B cell (primary cell): ENCODE data around the gene CORO1C. TPM values are rescaled to one million over a fixed set of nuclear protein-coding genes. Genes with fewer than 3 reads are reported as not detected.
A peak's percentile ranks its signal among the peaks of the same experiment; 100 is the strongest.

Experiments used
- ATAC-seq: fragments of 200-7000 bp; cut with Tn5 transposase; one replicate; pipeline ENCODE4 v1.10.0; 2021; ENCODE audit warnings: low read depth, mild to moderate bottlenecking, moderate number of reproducible peaks, moderate library complexity
- CTCF ChIA-PET: fragments of 350-600 bp; sonication (Branson Sonifier 250); formaldehyde crosslinking; loops from one replicate; lab custom pipeline; 2021; ENCODE audit warnings: antibody characterized with exemption, inconsistent platforms; lab: Charles Lee
- POLR2A ChIA-PET: fragments of 350-600 bp; sonication (Branson Sonifier 250); formaldehyde crosslinking; loops from one replicate; lab custom pipeline; 2021; ENCODE audit warnings: antibody characterized with exemption; lab: Charles Lee
- DNase-seq: peaks from one replicate; pipeline ENCODE4 v3.0.0; 2013
- H2AFZ ChIP-seq: 2 replicates; pipeline ENCODE4 v1.6.1; 2012; ENCODE audit warnings: mild to moderate bottlenecking, low read depth, low read length; ENCODE audit not compliant: insufficient read depth, poor library complexity, severe bottlenecking
- H3K27ac ChIP-seq, 2 donors: 1 replicate in 1 of 2; 2 replicates in 1 of 2; pipeline ENCODE4 v1.5.1; 2012 to 2013; ENCODE audit warnings: low read length in 2 of 2, mild to moderate bottlenecking in 2 of 2, moderate library complexity in 1 of 2
- H3K27me3 ChIP-seq, 4 experiments: fragments of 200-600 bp in 1 of 4; sonication (generic) in 1 of 4; replicated peaks in 1 of 4; 1 replicate in 2 of 4; 2 replicates in 2 of 4; pipeline versions ENCODE4 v1.6.1 to v1.7.0; 2013 to 2016; ENCODE audit warnings: low read length in 3 of 4, mild to moderate bottlenecking in 2 of 4, mixed read lengths in 1 of 4, moderate library complexity in 1 of 4; ENCODE audit not compliant: insufficient read depth in 4 of 4, control insufficient read depth in 3 of 4; ENCODE audit errors: control extremely low read depth in 1 of 4
- H3K36me3 ChIP-seq, 2 experiments: replicated peaks in 1 of 2; 1 replicate in 1 of 2; 2 replicates in 1 of 2; pipeline versions ENCODE4 v1.6.1 to v1.7.1; 2013; ENCODE audit warnings: low read length in 1 of 2; ENCODE audit not compliant: insufficient read depth in 2 of 2, control insufficient read depth in 1 of 2; ENCODE audit errors: control extremely low read depth in 1 of 2, extremely low read depth in 1 of 2
- H3K4me1 ChIP-seq, 2 donors: fragments of 200-600 bp in 1 of 2; sonication (generic) in 1 of 2; 1 replicate in 1 of 2; 2 replicates in 1 of 2; pipeline versions ENCODE4 v1.5.1 to v1.6.1; 2013 to 2017; ENCODE audit warnings: low read length in 2 of 2; ENCODE audit not compliant: control insufficient read depth in 2 of 2, insufficient read depth in 2 of 2
- H3K4me2 ChIP-seq: replicated peaks from 2 replicates; pipeline ENCODE3; 2012; ENCODE audit warnings: mild to moderate bottlenecking, low read depth, low read length; ENCODE audit not compliant: poor library complexity, severe bottlenecking
- H3K4me3 ChIP-seq, 5 experiments: fragments of 200-600 bp in 1 of 5; sonication (generic) in 1 of 5; 1 replicate in 3 of 5; 2 replicates in 2 of 5; pipeline versions ENCODE4 v1.5.1 to v1.7.0; 2011 to 2016; ENCODE audit warnings: low read length in 4 of 5, mild to moderate bottlenecking in 4 of 5, low read depth in 2 of 5, control low read depth in 1 of 5, moderate library complexity in 1 of 5; ENCODE audit not compliant: insufficient read depth in 1 of 5; ENCODE audit errors: control extremely low read depth in 1 of 5, extremely low read depth in 1 of 5
- H3K79me2 ChIP-seq: fragments of 200-600 bp; sonication (generic); one replicate; pipeline ENCODE4 v1.6.0; 2016; ENCODE audit warnings: low read length; ENCODE audit not compliant: control insufficient read depth, insufficient read depth
- H3K9ac ChIP-seq: fragments of 200-600 bp; sonication (generic); 2 replicates; pipeline ENCODE4 v1.6.1; 2017; ENCODE audit warnings: mild to moderate bottlenecking, low read length, moderate library complexity
- H3K9me3 ChIP-seq, 3 donors: one replicate each; pipeline versions ENCODE4 v1.6.1 to v1.7.1; 2013; ENCODE audit warnings: low read length in 2 of 3; ENCODE audit not compliant: control insufficient read depth in 2 of 3, insufficient read depth in 1 of 3; ENCODE audit errors: control extremely low read depth in 1 of 3
- H4K20me1 ChIP-seq: 2 replicates; pipeline ENCODE4 v1.6.0; 2012; ENCODE audit warnings: mild to moderate bottlenecking, low read length; ENCODE audit not compliant: insufficient read depth, control insufficient read depth, poor library complexity, severe bottlenecking
- H3K27ac Mint-ChIP-seq: one replicate; pipeline ENCODE4 v1.8.0; 2021; ENCODE audit warnings: mixed read lengths
- H3K27me3 Mint-ChIP-seq: one replicate; pipeline ENCODE4 v1.8.0; 2021; ENCODE audit warnings: mixed read lengths
- H3K4me1 Mint-ChIP-seq: one replicate; pipeline ENCODE4 v1.8.0; 2021; ENCODE audit warnings: mixed read lengths
- H3K4me3 Mint-ChIP-seq: one replicate; pipeline ENCODE4 v1.8.0; 2021; ENCODE audit warnings: mixed read lengths
- H3K9me3 Mint-ChIP-seq: one replicate; pipeline ENCODE4 v1.8.0; 2022; ENCODE audit warnings: mixed read lengths; ENCODE audit not compliant: insufficient read depth
- CTCF ChIP-seq: fragments of 200-600 bp; IDR thresholded peaks from one replicate; pipeline ENCODE4 v1.8.0; 2022; ENCODE audit warnings: antibody characterized with exemption, mild to moderate bottlenecking
- EZH2 ChIP-seq: IDR thresholded peaks from 2 replicates; pipeline ENCODE4 v1.6.1; 2012; ENCODE audit warnings: borderline replicate concordance, low read depth, mild to moderate bottlenecking, moderate library complexity, low read length; ENCODE audit not compliant: insufficient read depth, poor library complexity, severe bottlenecking
- WGBS: methylation state at CpG from one replicate; pipeline ENCODE4 v1.1.5; 2013; ENCODE audit warnings: missing lambda C conversion rate; ENCODE audit not compliant: insufficient coverage; 5-methylcytosine and 5-hydroxymethylcytosine counted together
- intact Hi-C: fragments of 100-400 bp; cut with micrococcal nuclease; formaldehyde crosslinking; loops from one replicate; pipeline ENCODE4 v1.10.0; 2022
- polyA plus RNA-seq: library from polyadenylated mRNA; depleted of rRNA; stranded (reverse); fragments of >200 nt; gene quantifications from 2 replicates; pipeline ENCODE4 v1.2.3, GENCODE V29; 2012
- total RNA-seq, 2 donors: library from RNA; stranded (reverse); fragments of 120-200 nt in 1 of 2; gene quantifications; 1 replicate in 1 of 2; 2 replicates in 1 of 2; pipeline versions ENCODE4 v1.2.3 to v1.2.4, GENCODE V29; 2013 to 2022

CORO1C gene
- total and polyA plus RNA-seq, 2 donors (not counting 1 experiment from before 2014, with no cell fraction given) = 19.2 to 68.0 TPM

DNA sequence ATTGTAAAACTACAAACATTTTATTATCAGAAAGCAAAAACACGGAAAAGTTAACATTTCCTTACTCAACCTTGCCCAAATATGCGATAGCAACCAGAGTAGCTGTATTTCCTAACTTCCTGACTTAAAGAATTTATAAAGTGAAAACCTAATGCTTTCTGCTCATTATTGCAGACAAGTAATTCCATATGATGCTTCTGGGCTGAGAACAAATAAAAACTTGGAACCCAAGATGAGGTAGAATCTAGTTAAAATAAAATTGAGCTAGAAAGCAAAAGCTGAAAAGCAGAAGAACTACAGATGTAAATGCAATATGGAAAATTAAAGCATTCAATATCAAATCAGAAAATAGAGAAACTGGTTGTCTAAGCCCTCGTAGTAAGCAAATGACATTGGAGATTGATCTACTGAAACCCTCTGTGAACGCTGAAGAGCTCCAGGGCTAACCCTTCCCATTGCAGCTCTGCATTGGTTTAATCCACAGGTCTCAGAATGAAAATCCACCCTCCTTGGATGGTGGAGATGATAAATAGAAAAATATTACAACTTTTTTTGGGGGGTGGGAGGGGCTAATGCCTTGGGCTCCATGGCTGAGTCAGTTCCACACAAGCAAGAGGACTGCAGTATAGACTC, 40.7 kb downstream of the CORO1C start:
- CTCF ChIA-PET = interaction anchor here (1.0 to 4.4 kb wide), 6 partner anchors 22 to 259 kb away, joined by 3 to 27 read pairs (median 6); no protein-coding TSS in a partner anchor
- peaks cover 48% of the 10 kb centered on the region for H3K4me1 Mint-ChIP-seq
- H3K27ac Mint-ChIP-seq = peak overlapping the region; percentile 74
- Histone ChIP-seq H3K4me3 (peak overlapping the region in 1 of 5 experiments; percentile 37), H3K36me3 (no peaks in the 10 kb centered on the region), H3K79me2 (peaks cover 59% of the 10 kb centered on the region), H4K20me1 (peaks cover 18% of the 10 kb centered on the region), H3K4me1 (peaks cover 32 to 35% of the 10 kb centered on the region in 2 donors), H3K27me3 (no peaks in the 10 kb centered on the region), H3K9me3 (no peaks in the 10 kb centered on the region), H3K9ac (peak overlapping the region; percentile 13), H3K27ac (peak overlapping the region in 1 of 2 donors; percentile 44), H3K4me2 (peak overlapping the region; percentile 62), H2AFZ (peak overlapping the region; percentile 20)
- no CpG with 5 or more reads among the region's 4 CpGs for WGBS
- H3K9me3 Mint-ChIP-seq = no peaks in the 10 kb centered on the region
- DNase-seq (no peak), ATAC-seq (no peak)
- H3K4me3 Mint-ChIP-seq = peak overlapping the region; percentile 82
- intact Hi-C loops = loop anchor here (1.0 to 2.0 kb wide), 2 partner anchors 26 to 40 kb away; no protein-coding TSS in a partner anchor
- TF ChIP-seq EZH2 (no peak), CTCF (no peak)
- H3K27me3 Mint-ChIP-seq = no peaks in the 10 kb centered on the region
- POLR2A ChIA-PET = interaction anchor here (0.9 kb wide), 1 partner anchor 39 kb away, joined by 3 read pairs; no protein-coding TSS in a partner anchor

DNA sequence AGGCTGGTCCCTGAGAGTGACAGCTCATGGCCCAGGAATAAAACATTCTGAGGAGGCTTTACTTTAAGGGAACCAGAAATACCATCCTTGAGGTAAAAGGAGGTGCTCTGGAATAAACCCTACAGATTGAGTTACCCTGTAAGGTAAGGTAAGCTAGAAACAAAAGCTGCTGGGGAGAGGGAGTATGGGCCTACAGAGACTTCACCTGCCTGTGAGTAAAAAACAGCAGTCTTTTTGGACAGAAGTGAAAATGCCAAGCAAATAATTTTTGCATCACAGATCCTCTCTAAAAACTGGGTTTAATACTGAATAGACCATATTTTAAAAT, 41.2 kb downstream of the CORO1C start:
- intact Hi-C loops = loop anchor here (2.0 kb wide), 1 partner anchor 25 kb away; no protein-coding TSS in a partner anchor
- POLR2A ChIA-PET = no interaction called here
- Histone ChIP-seq H4K20me1 (peaks cover 16% of the 10 kb centered on the region), H3K4me2 (peak overlapping the region; percentile 62), H3K4me1 (peaks cover 32 to 35% of the 10 kb centered on the region in 2 donors), H3K4me3 (no peak overlapping the region), H3K9me3 (no peaks in the 10 kb centered on the region), H2AFZ (no peak overlapping the region), H3K9ac (peak overlapping the region; percentile 7), H3K36me3 (no peaks in the 10 kb centered on the region), H3K27me3 (no peaks in the 10 kb centered on the region), H3K79me2 (peaks cover 59% of the 10 kb centered on the region), H3K27ac (peak overlapping the region in 1 of 2 donors; percentile 44)
- Mint-ChIP-seq H3K4me1 (peaks cover 53% of the 10 kb centered on the region), H3K9me3 (no peaks in the 10 kb centered on the region), H3K27ac (peak overlapping the region; percentile 74), H3K4me3 (peak overlapping the region; percentile 56), H3K27me3 (no peaks in the 10 kb centered on the region)
- CTCF ChIA-PET = interaction anchor here (1.1 to 4.4 kb wide), 5 partner anchors 21 to 114 kb away, joined by 4 to 27 read pairs (median 9); no protein-coding TSS in a partner anchor
- TF ChIP-seq CTCF (no peak), EZH2 (no peak)
- ATAC-seq = no peak
- no peak for DNase-seq
